Measurements from ENCODE around the gene CBX1. TPM values are rescaled to one million over a fixed set of nuclear protein-coding genes. Genes with fewer than 3 reads are reported as not detected.

CBX1 gene
- total RNA-seq, 1 experiment from 2014 or later, result 157 TPM

DNA sequence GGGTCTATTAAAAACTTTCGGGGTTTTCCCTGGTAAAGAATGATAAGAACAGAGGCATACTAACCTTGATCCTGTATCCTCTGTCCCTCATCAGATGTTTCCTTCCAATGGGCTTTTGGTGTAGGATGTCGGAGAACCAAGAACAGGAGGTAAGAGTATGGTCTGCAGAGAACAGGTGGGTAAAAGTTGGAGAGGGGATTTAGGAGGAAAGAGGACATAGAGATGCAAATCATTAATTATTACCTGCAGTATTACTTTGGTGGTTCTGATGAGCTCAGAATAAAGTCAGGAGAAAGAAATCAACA, 10.6 kb upstream of the CBX1 start:
- ChIA-PET POLR2A (interaction anchor here (0.7 kb wide), 1 partner anchor 234 kb away, joined by 3 read pairs; no protein-coding TSS in a partner anchor), CTCF (no interaction called here)
- ATAC-seq (no peak), DNase-seq (ENCODE audit: low read depth, low spot score) (no peak)
- H3K4me3 ChIP-seq (ENCODE audit: low read depth in 2 of 2, low read length in 2 of 2), result no peak overlapping the region
- in situ Hi-C loops (cut with HindIII; ENCODE audit: low pct_unique_long_range_greater_than_20kb, low sequenced_read_pairs), result no loop called here
- H3K27me3 ChIP-seq (ENCODE audit: control insufficient read depth, insufficient read depth, low read length), result no peaks in the 10 kb centered on the region
- intact Hi-C loops (cut with micrococcal nuclease; ENCODE audit: unreplicated experiment), result no loop called here
- no TSS peak for BruUV-seq (replicated peaks)
- H3K27ac ChIP-seq (ENCODE audit: low read length), result no peak overlapping the region
- H3K36me3 ChIP-seq (ENCODE audit: control insufficient read depth, insufficient read depth, low read length), result peaks cover 3% of the 10 kb centered on the region; the same call in 1 of the 2 replicates
- no peaks in the 10 kb centered on the region for H3K9me3 ChIP-seq (ENCODE audit: control insufficient read depth, insufficient read depth, low read depth, low read length)
- no peak for TF ChIP-seq TCF7L2 (IDR thresholded peaks at IDR 0.05; ENCODE audit: low read depth, low read length)
- TF ChIP-seq, protein P1, sequence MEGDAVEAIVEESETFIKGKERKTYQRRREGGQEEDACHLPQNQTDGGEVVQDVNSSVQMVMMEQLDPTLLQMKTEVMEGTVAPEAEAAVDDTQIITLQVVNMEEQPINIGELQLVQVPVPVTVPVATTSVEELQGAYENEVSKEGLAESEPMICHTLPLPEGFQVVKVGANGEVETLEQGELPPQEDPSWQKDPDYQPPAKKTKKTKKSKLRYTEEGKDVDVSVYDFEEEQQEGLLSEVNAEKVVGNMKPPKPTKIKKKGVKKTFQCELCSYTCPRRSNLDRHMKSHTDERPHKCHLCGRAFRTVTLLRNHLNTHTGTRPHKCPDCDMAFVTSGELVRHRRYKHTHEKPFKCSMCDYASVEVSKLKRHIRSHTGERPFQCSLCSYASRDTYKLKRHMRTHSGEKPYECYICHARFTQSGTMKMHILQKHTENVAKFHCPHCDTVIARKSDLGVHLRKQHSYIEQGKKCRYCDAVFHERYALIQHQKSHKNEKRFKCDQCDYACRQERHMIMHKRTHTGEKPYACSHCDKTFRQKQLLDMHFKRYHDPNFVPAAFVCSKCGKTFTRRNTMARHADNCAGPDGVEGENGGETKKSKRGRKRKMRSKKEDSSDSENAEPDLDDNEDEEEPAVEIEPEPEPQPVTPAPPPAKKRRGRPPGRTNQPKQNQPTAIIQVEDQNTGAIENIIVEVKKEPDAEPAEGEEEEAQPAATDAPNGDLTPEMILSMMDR (IDR thresholded peaks at IDR 0.05), result no peak
- TF ChIP-seq, protein P2, sequence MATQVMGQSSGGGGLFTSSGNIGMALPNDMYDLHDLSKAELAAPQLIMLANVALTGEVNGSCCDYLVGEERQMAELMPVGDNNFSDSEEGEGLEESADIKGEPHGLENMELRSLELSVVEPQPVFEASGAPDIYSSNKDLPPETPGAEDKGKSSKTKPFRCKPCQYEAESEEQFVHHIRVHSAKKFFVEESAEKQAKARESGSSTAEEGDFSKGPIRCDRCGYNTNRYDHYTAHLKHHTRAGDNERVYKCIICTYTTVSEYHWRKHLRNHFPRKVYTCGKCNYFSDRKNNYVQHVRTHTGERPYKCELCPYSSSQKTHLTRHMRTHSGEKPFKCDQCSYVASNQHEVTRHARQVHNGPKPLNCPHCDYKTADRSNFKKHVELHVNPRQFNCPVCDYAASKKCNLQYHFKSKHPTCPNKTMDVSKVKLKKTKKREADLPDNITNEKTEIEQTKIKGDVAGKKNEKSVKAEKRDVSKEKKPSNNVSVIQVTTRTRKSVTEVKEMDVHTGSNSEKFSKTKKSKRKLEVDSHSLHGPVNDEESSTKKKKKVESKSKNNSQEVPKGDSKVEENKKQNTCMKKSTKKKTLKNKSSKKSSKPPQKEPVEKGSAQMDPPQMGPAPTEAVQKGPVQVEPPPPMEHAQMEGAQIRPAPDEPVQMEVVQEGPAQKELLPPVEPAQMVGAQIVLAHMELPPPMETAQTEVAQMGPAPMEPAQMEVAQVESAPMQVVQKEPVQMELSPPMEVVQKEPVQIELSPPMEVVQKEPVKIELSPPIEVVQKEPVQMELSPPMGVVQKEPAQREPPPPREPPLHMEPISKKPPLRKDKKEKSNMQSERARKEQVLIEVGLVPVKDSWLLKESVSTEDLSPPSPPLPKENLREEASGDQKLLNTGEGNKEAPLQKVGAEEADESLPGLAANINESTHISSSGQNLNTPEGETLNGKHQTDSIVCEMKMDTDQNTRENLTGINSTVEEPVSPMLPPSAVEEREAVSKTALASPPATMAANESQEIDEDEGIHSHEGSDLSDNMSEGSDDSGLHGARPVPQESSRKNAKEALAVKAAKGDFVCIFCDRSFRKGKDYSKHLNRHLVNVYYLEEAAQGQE (IDR thresholded peaks at IDR 0.05; ENCODE audit: insufficient read depth in 1 of 2, low read depth in 2 of 2, low read length in 1 of 2), result no peak
- TF ChIP-seq POLR2AphosphoS5 (IDR thresholded peaks at IDR 0.05; ENCODE audit: low read depth, low read length), result no peak
- TF ChIP-seq SIN3A (IDR thresholded peaks at IDR 0.05; ENCODE audit: borderline replicate concordance, insufficient read depth, low read depth, low read length), result no peak
- H3K4me1 ChIP-seq (ENCODE audit: control insufficient read depth, insufficient read depth, low read length), result peaks cover 5% of the 10 kb centered on the region; the same call in 1 of the 2 replicates

DNA sequence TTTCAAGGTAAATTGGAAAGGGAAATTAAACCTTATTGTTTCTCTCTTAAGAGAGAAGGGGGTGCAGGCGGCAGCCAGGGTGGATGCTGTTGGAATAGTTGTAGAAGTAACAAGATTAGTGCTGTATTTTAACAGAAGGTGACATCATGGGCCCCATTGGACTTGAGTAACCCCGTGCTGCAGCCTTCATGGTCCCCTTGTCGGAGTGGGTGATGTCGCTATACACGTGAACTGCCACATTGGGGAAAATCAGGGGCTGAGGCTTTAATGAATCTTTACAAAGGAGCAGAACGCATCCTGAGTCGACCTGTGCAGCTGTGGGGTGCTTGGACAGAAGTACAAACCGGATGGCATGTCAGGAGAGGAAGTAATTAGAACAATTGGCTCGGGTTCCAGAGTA, 9.5 kb upstream of the CBX1 start:
- DNase-seq (ENCODE audit: low read depth, low spot score), result no peak
- ATAC-seq, result no peak
- in situ Hi-C loops (cut with HindIII; ENCODE audit: low pct_unique_long_range_greater_than_20kb, low sequenced_read_pairs) (no loop called here), intact Hi-C loops (cut with micrococcal nuclease; ENCODE audit: unreplicated experiment) (no loop called here)
- no TSS peak for BruUV-seq (replicated peaks)
- TF ChIP-seq TCF7L2 (IDR thresholded peaks at IDR 0.05; ENCODE audit: low read depth, low read length) (no peak), POLR2AphosphoS5 (IDR thresholded peaks at IDR 0.05; ENCODE audit: low read depth, low read length) (no peak), SIN3A (IDR thresholded peaks at IDR 0.05; ENCODE audit: borderline replicate concordance, insufficient read depth, low read depth, low read length) (no peak)
- TF ChIP-seq, protein P1 (IDR thresholded peaks at IDR 0.05), result no peak
- TF ChIP-seq, protein P2 (IDR thresholded peaks at IDR 0.05; ENCODE audit: insufficient read depth in 1 of 2, low read depth in 2 of 2, low read length in 1 of 2), result no peak
- H3K4me1 ChIP-seq (ENCODE audit: control insufficient read depth, insufficient read depth, low read length), result peaks cover 5% of the 10 kb centered on the region; the same call in 1 of the 2 replicates
- ChIA-PET POLR2A (no interaction called here), CTCF (no interaction called here)
- H3K9me3 ChIP-seq (ENCODE audit: control insufficient read depth, insufficient read depth, low read depth, low read length), result no peaks in the 10 kb centered on the region
- H3K27me3 ChIP-seq (ENCODE audit: control insufficient read depth, insufficient read depth, low read length), result no peaks in the 10 kb centered on the region
- peaks cover 3% of the 10 kb centered on the region; the same call in 1 of the 2 replicates for H3K36me3 ChIP-seq (ENCODE audit: control insufficient read depth, insufficient read depth, low read length)
- no peak overlapping the region for H3K27ac ChIP-seq (ENCODE audit: low read length)
- no peak overlapping the region for H3K4me3 ChIP-seq (ENCODE audit: low read depth in 2 of 2, low read length in 2 of 2)
